Measurements from ENCODE around the gene ZNF718.
"Not testable (repeated sequence)": the region's sequence is repeated elsewhere in the genome, so short reads cannot be mapped to it uniquely, and the experiment has no call there.

The ZNF718 gene

GRCh38 chr4:139691-140090 is 15.4 kb downstream of the ZNF718 start:
- Histone ChIP-seq H3K27ac (ENCODE audit: insufficient read depth in 1 of 2, low read depth in 1 of 2, low read length in 2 of 2, poor library complexity in 1 of 2, severe bottlenecking in 2 of 2) (no peak overlapping the region), H3K4me3 (ENCODE audit: control insufficient read depth in 1 of 7, extremely low read depth in 1 of 7, insufficient read depth in 4 of 7, low read depth in 2 of 7, low read length in 6 of 7) (peak overlapping the region in 1 of 7 experiments; percentile 9), H3K9me3 (ENCODE audit: control extremely low read depth in 1 of 5, control insufficient read depth in 4 of 5, insufficient read depth in 2 of 5, low read depth in 1 of 5, low read length in 4 of 5) (peaks cover 33 to 86% (median 56%) of the 10 kb centered on the region in 5 experiments), H3K4me1 (ENCODE audit: control extremely low read depth in 1 of 4, control insufficient read depth in 4 of 4, insufficient read depth in 4 of 4, low read length in 3 of 4) (no peaks in the 10 kb centered on the region), H3K36me3 (ENCODE audit: control insufficient read depth in 4 of 4, insufficient read depth in 4 of 4, low read length in 3 of 4) (peaks cover 54 to 92% (median 62%) of the 10 kb centered on the region in 4 experiments), H3K27me3 (replicated peaks in 2 of 5; ENCODE audit: control insufficient read depth in 4 of 5, insufficient read depth in 5 of 5, low read length in 4 of 5) (no peaks in the 10 kb centered on the region)
- 93% methylated on average over 7 of the region's 8 CpGs for WGBS (ENCODE audit: insufficient coverage)
- POLR2A ChIA-PET = no interaction called here
- DNase-seq = no peak
- CTCF ChIA-PET = no interaction called here

DNA sequence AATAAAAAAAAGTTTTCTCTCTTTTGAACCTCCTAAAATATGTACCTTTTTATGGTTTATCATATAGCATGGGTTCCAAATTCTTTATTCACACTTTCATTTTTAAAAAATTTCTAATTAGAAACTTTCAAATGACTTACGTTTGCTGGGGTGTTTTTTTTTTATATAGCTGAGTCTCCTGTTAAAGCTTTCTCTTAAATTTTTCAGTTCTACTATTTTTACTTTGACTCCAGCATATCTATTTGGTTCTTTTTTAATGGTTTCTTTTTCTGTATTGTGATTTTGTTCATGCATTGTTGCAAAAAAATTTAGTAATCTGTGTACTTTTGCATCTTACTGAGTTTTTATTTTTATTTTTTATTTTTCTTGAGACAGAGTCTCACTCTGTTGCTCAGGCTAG is 22.3 kb downstream of the ZNF718 start:
- Histone ChIP-seq H3K4me3 (ENCODE audit: control insufficient read depth in 1 of 7, extremely low read depth in 1 of 7, insufficient read depth in 4 of 7, low read depth in 2 of 7, low read length in 6 of 7) (no peak overlapping the region), H3K9me3 (ENCODE audit: control extremely low read depth in 1 of 5, control insufficient read depth in 4 of 5, insufficient read depth in 2 of 5, low read depth in 1 of 5, low read length in 4 of 5) (peaks cover 29 to 83% (median 52%) of the 10 kb centered on the region in 5 experiments), H3K4me1 (ENCODE audit: control extremely low read depth in 1 of 4, control insufficient read depth in 4 of 4, insufficient read depth in 4 of 4, low read length in 3 of 4) (no peaks in the 10 kb centered on the region), H3K36me3 (ENCODE audit: control insufficient read depth in 4 of 4, insufficient read depth in 4 of 4, low read length in 3 of 4) (peaks cover 19 to 74% (median 30%) of the 10 kb centered on the region in 4 experiments), H3K27ac (ENCODE audit: insufficient read depth in 1 of 2, low read depth in 1 of 2, low read length in 2 of 2, poor library complexity in 1 of 2, severe bottlenecking in 2 of 2) (no peak overlapping the region), H3K27me3 (replicated peaks in 2 of 5; ENCODE audit: control insufficient read depth in 4 of 5, insufficient read depth in 5 of 5, low read length in 4 of 5) (no peaks in the 10 kb centered on the region)
- no CpG with 5 or more reads among the region's 1 CpG for WGBS (ENCODE audit: insufficient coverage)
- ChIA-PET POLR2A (no interaction called here), CTCF (no interaction called here)
- DNase-seq = no peak

DNA sequence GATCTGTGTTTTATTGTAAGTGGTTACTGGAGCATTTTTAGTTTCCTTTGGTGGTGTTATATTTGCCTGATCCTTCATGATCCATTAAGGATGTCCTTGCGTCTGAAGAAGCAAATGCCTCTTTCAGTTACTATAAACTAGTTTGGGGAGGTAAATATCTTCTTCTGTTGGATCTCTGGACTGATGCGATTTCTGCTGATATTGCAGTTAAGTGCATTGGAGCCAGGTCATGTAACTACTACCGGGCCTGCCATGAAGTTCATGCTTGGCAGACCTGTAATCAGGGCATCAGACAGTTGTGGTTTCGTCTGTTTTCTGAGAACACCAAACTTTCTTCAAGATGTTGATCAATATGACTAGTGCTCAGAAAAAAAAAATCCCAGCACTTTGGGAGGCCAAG is 22.9 kb downstream of the ZNF718 start:
- Histone ChIP-seq H3K9me3 (ENCODE audit: control extremely low read depth in 1 of 5, control insufficient read depth in 4 of 5, insufficient read depth in 2 of 5, low read depth in 1 of 5, low read length in 4 of 5) (peaks cover 24 to 81% (median 47%) of the 10 kb centered on the region in 5 experiments), H3K27me3 (replicated peaks in 2 of 5; ENCODE audit: control insufficient read depth in 4 of 5, insufficient read depth in 5 of 5, low read length in 4 of 5) (no peaks in the 10 kb centered on the region), H3K36me3 (ENCODE audit: control insufficient read depth in 4 of 4, insufficient read depth in 4 of 4, low read length in 3 of 4) (peaks cover 14 to 71% (median 26%) of the 10 kb centered on the region in 4 experiments), H3K27ac (ENCODE audit: insufficient read depth in 1 of 2, low read depth in 1 of 2, low read length in 2 of 2, poor library complexity in 1 of 2, severe bottlenecking in 2 of 2) (no peak overlapping the region), H3K4me1 (ENCODE audit: control extremely low read depth in 1 of 4, control insufficient read depth in 4 of 4, insufficient read depth in 4 of 4, low read length in 3 of 4) (no peaks in the 10 kb centered on the region), H3K4me3 (ENCODE audit: control insufficient read depth in 1 of 7, extremely low read depth in 1 of 7, insufficient read depth in 4 of 7, low read depth in 2 of 7, low read length in 6 of 7) (no peak overlapping the region)
- POLR2A ChIA-PET = no interaction called here
- CTCF ChIA-PET = no interaction called here
- whole genome bisulfite sequencing (ENCODE audit: insufficient coverage) = 100% methylated on average over 4 of the region's 4 CpGs
- DNase-seq = no peak

GRCh38 chr4:161496-162284 is 37.4 kb downstream of the ZNF718 start:
- POLR2A ChIA-PET = no interaction called here
- peaks cover 10 to 64% (median 34%) of the 10 kb centered on the region in 5 experiments for H3K9me3 ChIP-seq (ENCODE audit: control extremely low read depth in 1 of 5, control insufficient read depth in 4 of 5, insufficient read depth in 2 of 5, low read depth in 1 of 5, low read length in 4 of 5)
- no peak for DNase-seq
- peaks cover 0 to 43% (median 13%) of the 10 kb centered on the region in 4 experiments for H3K36me3 ChIP-seq (ENCODE audit: control insufficient read depth in 4 of 4, insufficient read depth in 4 of 4, low read length in 3 of 4)
- no peaks in the 10 kb centered on the region for H3K27me3 ChIP-seq (replicated peaks in 2 of 5; ENCODE audit: control insufficient read depth in 4 of 5, insufficient read depth in 5 of 5, low read length in 4 of 5)
- WGBS (ENCODE audit: insufficient coverage) = 100% methylated on average over 1 of the region's 4 CpGs
- no peak overlapping the region for H3K4me3 ChIP-seq (ENCODE audit: control insufficient read depth in 1 of 7, extremely low read depth in 1 of 7, insufficient read depth in 4 of 7, low read depth in 2 of 7, low read length in 6 of 7)
- no peaks in the 10 kb centered on the region for H3K4me1 ChIP-seq (ENCODE audit: control extremely low read depth in 1 of 4, control insufficient read depth in 4 of 4, insufficient read depth in 4 of 4, low read length in 3 of 4)
- no peak overlapping the region for H3K27ac ChIP-seq (ENCODE audit: insufficient read depth in 1 of 2, low read depth in 1 of 2, low read length in 2 of 2, poor library complexity in 1 of 2, severe bottlenecking in 2 of 2)
- CTCF ChIA-PET = interaction anchor here (0.8 kb wide), 1 partner anchor 9 kb away, joined by 3 read pairs; no protein-coding TSS in a partner anchor

DNA sequence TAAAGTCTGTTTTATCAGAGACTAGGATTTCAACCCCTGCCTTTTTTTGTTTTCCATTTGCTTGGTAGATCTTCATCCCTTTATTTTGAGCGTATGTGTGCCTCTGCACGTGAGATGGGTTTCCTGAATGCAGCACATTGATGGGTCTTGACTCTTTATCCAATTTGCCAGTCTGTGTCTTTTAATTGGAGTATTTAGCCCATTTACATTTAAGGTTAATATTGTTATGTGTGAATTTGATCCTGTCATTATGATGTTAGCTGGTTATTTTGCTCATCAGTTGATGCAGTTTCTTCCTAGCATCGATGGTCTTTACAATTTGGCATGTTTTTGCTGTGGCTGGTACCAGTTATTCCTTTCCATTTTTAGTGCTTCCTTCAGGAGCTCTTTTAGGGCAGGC is 45.3 kb downstream of the ZNF718 start:
- H3K27ac ChIP-seq (ENCODE audit: insufficient read depth in 1 of 2, low read depth in 1 of 2, low read length in 2 of 2, poor library complexity in 1 of 2, severe bottlenecking in 2 of 2); H3K4me3 ChIP-seq (ENCODE audit: control insufficient read depth in 1 of 7, extremely low read depth in 1 of 7, insufficient read depth in 4 of 7, low read depth in 2 of 7, low read length in 6 of 7); H3K36me3 ChIP-seq (ENCODE audit: control insufficient read depth in 4 of 4, insufficient read depth in 4 of 4, low read length in 3 of 4); H3K4me1 ChIP-seq (ENCODE audit: control extremely low read depth in 1 of 4, control insufficient read depth in 4 of 4, insufficient read depth in 4 of 4, low read length in 3 of 4); POLR2A ChIA-PET; CTCF ChIA-PET; H3K27me3 ChIP-seq (replicated peaks in 2 of 5; ENCODE audit: control insufficient read depth in 4 of 5, insufficient read depth in 5 of 5, low read length in 4 of 5); DNase-seq: not testable (repeated sequence)
- no CpG with 5 or more reads among the region's 3 CpGs for WGBS (ENCODE audit: insufficient coverage)
- peaks cover 6 to 50% (median 31%) of the 10 kb centered on the region in 5 experiments for H3K9me3 ChIP-seq (ENCODE audit: control extremely low read depth in 1 of 5, control insufficient read depth in 4 of 5, insufficient read depth in 2 of 5, low read depth in 1 of 5, low read length in 4 of 5)

DNA sequence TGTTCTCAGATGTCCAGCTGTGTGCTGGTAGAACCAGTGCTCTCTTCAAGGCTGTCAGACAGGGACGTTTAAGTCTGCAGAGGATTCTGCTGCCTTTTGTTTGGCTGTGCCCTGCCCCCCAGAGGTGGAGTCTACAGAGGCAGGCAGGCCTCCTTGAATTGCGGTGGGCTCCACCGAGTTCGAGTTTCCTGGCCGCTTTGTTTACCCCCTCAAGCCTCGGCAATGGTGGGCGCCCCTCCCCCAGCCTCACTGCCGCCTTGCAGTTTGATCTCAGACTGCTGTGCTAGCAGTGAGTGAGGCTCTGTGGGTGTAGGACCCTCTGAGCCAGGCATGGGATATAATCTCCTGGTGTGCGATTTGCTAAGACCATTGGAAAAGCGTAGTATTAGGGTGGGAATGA is 47.0 kb downstream of the ZNF718 start:
- DNase-seq; H3K4me1 ChIP-seq (ENCODE audit: control extremely low read depth in 1 of 4, control insufficient read depth in 4 of 4, insufficient read depth in 4 of 4, low read length in 3 of 4); H3K27ac ChIP-seq (ENCODE audit: insufficient read depth in 1 of 2, low read depth in 1 of 2, low read length in 2 of 2, poor library complexity in 1 of 2, severe bottlenecking in 2 of 2); H3K27me3 ChIP-seq (replicated peaks in 2 of 5; ENCODE audit: control insufficient read depth in 4 of 5, insufficient read depth in 5 of 5, low read length in 4 of 5); H3K4me3 ChIP-seq (ENCODE audit: control insufficient read depth in 1 of 7, extremely low read depth in 1 of 7, insufficient read depth in 4 of 7, low read depth in 2 of 7, low read length in 6 of 7); CTCF ChIA-PET: not testable (repeated sequence)
- WGBS (ENCODE audit: insufficient coverage) = 100% methylated on average over 5 of the region's 10 CpGs
- Histone ChIP-seq H3K9me3 (ENCODE audit: control extremely low read depth in 1 of 5, control insufficient read depth in 4 of 5, insufficient read depth in 2 of 5, low read depth in 1 of 5, low read length in 4 of 5) (peaks cover 8 to 55% (median 34%) of the 10 kb centered on the region in 5 experiments), H3K36me3 (ENCODE audit: control insufficient read depth in 4 of 4, insufficient read depth in 4 of 4, low read length in 3 of 4) (peaks cover 0 to 12% (median 0%) of the 10 kb centered on the region in 4 experiments)
- POLR2A ChIA-PET = interaction anchor here (0.6 kb wide), 1 partner anchor 15 kb away, joined by 3 read pairs; no protein-coding TSS in a partner anchor

GRCh38 chr4:173666-174314 is 49.5 kb downstream of the ZNF718 start:
- no peak overlapping the region for H3K27ac ChIP-seq (ENCODE audit: insufficient read depth in 1 of 2, low read depth in 1 of 2, low read length in 2 of 2, poor library complexity in 1 of 2, severe bottlenecking in 2 of 2)
- no peaks in the 10 kb centered on the region for H3K4me1 ChIP-seq (ENCODE audit: control extremely low read depth in 1 of 4, control insufficient read depth in 4 of 4, insufficient read depth in 4 of 4, low read length in 3 of 4)
- no peak overlapping the region for H3K4me3 ChIP-seq (ENCODE audit: control insufficient read depth in 1 of 7, extremely low read depth in 1 of 7, insufficient read depth in 4 of 7, low read depth in 2 of 7, low read length in 6 of 7)
- ChIA-PET POLR2A (interaction anchor here (0.6 kb wide), 1 partner anchor 304 kb away, joined by 4 read pairs; no protein-coding TSS in a partner anchor), CTCF (no interaction called here)
- peaks cover 11 to 73% (median 46%) of the 10 kb centered on the region in 5 experiments for H3K9me3 ChIP-seq (ENCODE audit: control extremely low read depth in 1 of 5, control insufficient read depth in 4 of 5, insufficient read depth in 2 of 5, low read depth in 1 of 5, low read length in 4 of 5)
- DNase-seq = no peak
- 87% methylated on average over 4 of the region's 7 CpGs for WGBS (ENCODE audit: insufficient coverage)
- H3K27me3 ChIP-seq (replicated peaks in 2 of 5; ENCODE audit: control insufficient read depth in 4 of 5, insufficient read depth in 5 of 5, low read length in 4 of 5) = no peaks in the 10 kb centered on the region
- peaks cover 0 to 12% (median under 1%) of the 10 kb centered on the region in 4 experiments for H3K36me3 ChIP-seq (ENCODE audit: control insufficient read depth in 4 of 4, insufficient read depth in 4 of 4, low read length in 3 of 4)
